ENCODE results near the gene HES6.
"Not testable (repeated sequence)": the region's sequence is repeated elsewhere in the genome, so short reads cannot be mapped to it uniquely, and the experiment has no call there.

HES6 gene

GRCh38 chr2:238239863-238240756, at the start of gene HES6:
TSS of gene HES6 (minus strand) at chr2:238240038. CDS start at chr2:238239905, 133 bp downstream.
- DNase-seq, result peak; percentile 88

- no peak for DNase-seq
Observed at GRCh38 chr2:238289574-238289973, 49.7 kb upstream of the HES6 start.

GRCh38 chr2:238288650-238289573, 49.1 kb upstream of the HES6 start:
- DNase-seq, result peak; percentile 95

GRCh38 chr2:238287737-238288649, 48.2 kb upstream of the HES6 start, which contains the start of gene PER2:
TSS of gene PER2 (minus strand) at chr2:238288610. CDS start at chr2:238277936, 10,674 bp downstream.
- DNase-seq, result peak; percentile 83

- DNase-seq, result no peak
Observed at GRCh38 chr2:238286987-238287736, 47.3 kb upstream of the HES6 start.

GRCh38 chr2:238286551-238286950, 46.7 kb upstream of the HES6 start:
- DNase-seq, result peak; percentile 79

- DNase-seq, result no peak
Observed at GRCh38 chr2:238286095-238286494, 46.3 kb upstream of the HES6 start.

- DNase-seq, result peak; percentile 93
Observed at GRCh38 chr2:238285653-238286082, 45.8 kb upstream of the HES6 start.

- no peak for DNase-seq
Observed at GRCh38 chr2:238284802-238285515, 45.1 kb upstream of the HES6 start.

GRCh38 chr2:238282861-238283738, 43.3 kb upstream of the HES6 start:
- DNase-seq, result no peak

GRCh38 chr2:238281826-238282480, 42.1 kb upstream of the HES6 start:
- no peak for DNase-seq

- DNase-seq, result no peak
Observed at GRCh38 chr2:238280083-238280825, 40.4 kb upstream of the HES6 start.

GRCh38 chr2:238279324-238279682, 39.5 kb upstream of the HES6 start:
- no peak for DNase-seq

- no peak for DNase-seq
Observed at GRCh38 chr2:238278626-238279323, 38.9 kb upstream of the HES6 start.

GRCh38 chr2:238277695-238278094, 37.9 kb upstream of the HES6 start:
- DNase-seq, result no peak

- DNase-seq, result no peak
Observed at GRCh38 chr2:238274152-238274865, 34.5 kb upstream of the HES6 start.

GRCh38 chr2:238273433-238273832, 33.6 kb upstream of the HES6 start:
- DNase-seq, result not testable (repeated sequence)

Measured in HCEC 1CT (cell line).